ENCODE data around the gene TARBP1.

The TARBP1 gene

DNA sequence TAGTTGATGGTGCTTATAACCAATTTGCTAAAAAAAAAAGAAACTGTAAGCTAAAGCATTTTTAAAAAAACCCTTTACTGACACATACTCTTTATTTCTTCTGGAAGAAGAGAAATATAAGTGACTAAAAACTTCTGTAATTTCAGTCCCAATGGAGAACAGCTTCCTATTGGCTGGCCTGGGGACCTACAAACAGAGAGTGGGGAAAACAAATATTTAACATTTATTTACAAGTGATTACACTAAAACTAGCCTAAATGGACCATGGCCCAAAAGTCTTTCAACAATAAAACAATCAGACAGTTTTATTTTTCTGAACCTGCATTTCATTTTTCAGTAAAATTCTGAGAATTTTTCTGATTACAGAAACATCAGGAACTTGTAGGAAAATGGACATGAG lies 15.2 kb downstream of the TARBP1 start:
- in situ Hi-C loops (cut with MboI; ENCODE audit: low pct_unique_long_range_greater_than_20kb, low sequenced_read_pairs), result no loop called here
- DNase-seq, result no peak

DNA sequence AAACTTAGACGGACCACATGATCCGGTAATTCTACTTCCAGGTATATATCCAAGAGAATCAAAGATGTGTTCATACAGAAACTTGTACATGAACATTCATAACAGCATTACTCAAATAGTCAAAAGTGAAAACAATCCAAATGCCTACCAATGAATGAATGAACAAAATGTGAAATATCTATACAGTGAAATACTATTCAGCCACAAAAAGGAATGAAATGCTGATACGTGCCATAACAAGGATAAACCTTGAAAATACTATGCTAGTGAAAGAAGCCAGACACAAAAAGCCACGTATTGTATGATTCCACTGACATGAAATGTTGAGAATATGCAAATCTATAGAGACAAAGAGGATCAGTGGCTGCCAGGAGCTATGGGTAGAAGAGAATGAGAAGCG lies 18.3 kb downstream of the TARBP1 start:
- no peak for DNase-seq
- in situ Hi-C loops (cut with MboI; ENCODE audit: low pct_unique_long_range_greater_than_20kb, low sequenced_read_pairs), result no loop called here

GRCh38 chr1:234458352-234459017 lies 20.5 kb downstream of the TARBP1 start:
- no peak for DNase-seq
- in situ Hi-C loops (cut with MboI; ENCODE audit: low pct_unique_long_range_greater_than_20kb, low sequenced_read_pairs), result no loop called here

- in situ Hi-C loops (cut with MboI; ENCODE audit: low pct_unique_long_range_greater_than_20kb, low sequenced_read_pairs), result no loop called here
- DNase-seq, result no peak
Observed at GRCh38 chr1:234454926-234455325, 24.1 kb downstream of the TARBP1 start.

DNA sequence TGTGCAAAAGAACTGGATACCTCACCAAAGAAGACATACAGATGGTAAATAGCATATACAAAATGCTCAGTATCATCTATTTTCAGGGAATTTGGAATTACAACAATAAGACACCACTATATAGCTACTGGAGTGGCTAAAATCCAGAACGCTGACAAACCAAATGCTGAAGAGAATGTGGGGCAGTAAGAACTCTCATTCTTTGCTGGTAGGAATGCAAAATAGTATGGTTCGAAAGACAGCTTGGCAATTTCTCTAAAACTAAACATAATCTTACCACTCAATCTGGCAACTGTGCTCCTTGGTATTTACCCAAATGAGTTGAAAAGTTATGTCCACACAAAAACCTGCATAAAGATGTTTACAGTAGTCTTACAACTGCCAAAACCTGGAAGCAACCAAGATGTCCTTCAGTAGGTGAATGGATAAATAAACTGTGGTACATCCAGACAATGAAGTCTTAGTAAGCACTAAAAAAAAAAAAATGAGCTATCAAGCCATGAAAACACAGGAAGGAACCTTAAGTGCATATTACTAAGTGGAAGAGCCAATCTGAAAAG lies 26.5 kb downstream of the TARBP1 start:
- in situ Hi-C loops (cut with MboI; ENCODE audit: low pct_unique_long_range_greater_than_20kb, low sequenced_read_pairs), result no loop called here
- no peak for DNase-seq

- in situ Hi-C loops (cut with MboI; ENCODE audit: low pct_unique_long_range_greater_than_20kb, low sequenced_read_pairs), result no loop called here
- DNase-seq, result no peak
Observed at GRCh38 chr1:234440348-234440747, 38.6 kb downstream of the TARBP1 start.

DNA sequence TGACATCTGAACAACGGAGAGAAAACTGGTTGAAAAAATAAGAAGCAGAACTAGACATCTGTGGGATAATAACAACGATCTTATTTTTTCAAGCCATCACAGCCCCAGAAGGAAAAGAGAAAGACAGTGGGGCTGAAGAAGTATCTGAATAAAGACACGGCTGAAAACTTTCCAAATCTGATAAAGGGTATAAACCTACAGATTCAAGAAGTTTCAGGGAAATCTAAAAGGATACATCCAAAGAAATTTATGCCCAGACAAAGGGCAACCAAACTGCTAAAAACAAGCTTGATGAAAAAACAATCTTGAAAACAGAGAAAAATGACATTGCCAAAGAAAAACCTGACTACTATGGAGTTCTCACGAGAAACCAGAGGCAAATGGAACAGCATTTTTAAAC lies 40.4 kb downstream of the TARBP1 start:
- in situ Hi-C loops (cut with MboI; ENCODE audit: low pct_unique_long_range_greater_than_20kb, low sequenced_read_pairs), result no loop called here
- DNase-seq, result no peak

DNA sequence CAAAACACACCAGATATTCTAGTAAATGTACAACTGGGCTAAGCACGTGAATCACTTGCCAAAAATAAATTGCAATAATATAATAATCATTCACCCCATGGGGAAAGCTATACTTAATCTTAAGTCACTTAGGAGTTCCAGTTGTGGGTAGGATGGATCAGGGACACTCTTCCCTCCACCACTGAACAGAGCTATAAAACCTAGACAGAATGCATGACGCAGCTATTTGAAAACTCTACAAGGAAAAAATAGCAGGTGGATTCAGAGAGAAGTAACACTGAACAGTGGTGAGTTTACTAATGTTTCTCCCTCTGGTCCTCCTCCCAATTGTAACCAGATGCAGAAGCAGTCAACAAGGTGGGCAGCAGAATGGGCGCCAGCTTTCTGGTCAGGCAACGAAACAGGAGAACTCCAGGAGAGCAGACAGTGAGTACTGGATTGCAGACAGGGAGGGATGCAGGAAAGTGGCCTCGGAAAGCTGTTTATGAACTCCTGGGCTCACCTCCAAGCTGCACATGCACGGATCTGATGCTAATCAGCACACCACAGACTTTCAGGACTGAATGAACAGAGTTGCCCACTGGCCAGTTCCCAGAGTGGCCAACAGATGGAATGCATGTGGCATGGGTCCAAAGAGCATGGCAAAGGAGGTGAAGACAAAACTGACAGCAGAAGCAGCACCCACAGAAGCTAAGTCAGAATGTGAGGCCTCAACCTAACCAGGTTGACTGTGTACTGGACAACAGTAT lies 41.4 kb downstream of the TARBP1 start:
- in situ Hi-C loops (cut with MboI; ENCODE audit: low pct_unique_long_range_greater_than_20kb, low sequenced_read_pairs), result no loop called here
- no peak for DNase-seq

- in situ Hi-C loops (cut with MboI; ENCODE audit: low pct_unique_long_range_greater_than_20kb, low sequenced_read_pairs), result no loop called here
- DNase-seq, result no peak
Observed at GRCh38 chr1:234435620-234436019, 43.4 kb downstream of the TARBP1 start.

DNA sequence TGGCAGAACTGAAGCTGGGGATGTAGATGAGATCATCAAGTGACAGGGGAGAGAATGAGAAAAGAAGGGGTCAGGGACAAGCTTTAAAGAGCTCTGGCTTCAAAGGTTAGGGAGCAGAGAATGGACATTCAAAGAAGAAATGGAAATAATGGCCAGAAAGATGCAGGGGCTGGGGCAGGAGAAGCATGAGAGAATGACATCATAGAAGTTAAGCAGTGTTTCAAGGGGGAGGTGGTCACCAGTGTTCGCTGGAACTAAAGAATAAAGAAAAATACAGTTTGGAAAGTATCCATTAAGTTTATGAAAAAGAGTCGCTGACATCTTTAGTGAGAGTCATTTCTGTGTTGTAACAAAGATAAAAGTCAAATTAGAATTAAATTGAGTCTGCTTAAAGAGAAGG lies 44.3 kb downstream of the TARBP1 start:
- no peak for DNase-seq
- in situ Hi-C loops (cut with MboI; ENCODE audit: low pct_unique_long_range_greater_than_20kb, low sequenced_read_pairs), result no loop called here

GRCh38 chr1:234433563-234434285 lies 45.3 kb downstream of the TARBP1 start:
- peak; percentile 29 for DNase-seq
- in situ Hi-C loops (cut with MboI; ENCODE audit: low pct_unique_long_range_greater_than_20kb, low sequenced_read_pairs), result no loop called here

GRCh38 chr1:234431255-234431654 lies 47.7 kb downstream of the TARBP1 start:
- DNase-seq, result no peak
- in situ Hi-C loops (cut with MboI; ENCODE audit: low pct_unique_long_range_greater_than_20kb, low sequenced_read_pairs), result no loop called here

DNA sequence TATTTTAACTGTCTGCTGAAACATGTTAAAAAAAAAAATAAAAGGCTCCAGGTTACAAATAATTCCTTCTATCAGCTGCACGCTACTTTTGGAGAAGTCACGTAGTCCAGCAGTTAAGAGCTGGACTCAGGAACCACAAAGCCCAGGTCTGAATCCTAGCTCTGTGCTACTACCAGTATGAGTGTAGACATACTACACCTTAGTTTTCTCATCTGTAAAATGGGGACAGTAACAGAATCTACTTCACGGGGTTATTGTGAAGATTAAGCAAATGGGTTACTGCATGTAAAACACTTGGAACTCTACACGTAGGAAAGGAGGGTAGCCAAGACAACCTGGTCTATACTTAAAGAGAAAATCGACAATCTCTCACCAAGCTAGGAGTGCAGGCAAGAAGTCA lies 48.3 kb downstream of the TARBP1 start:
- in situ Hi-C loops (cut with MboI; ENCODE audit: low pct_unique_long_range_greater_than_20kb, low sequenced_read_pairs), result no loop called here
- DNase-seq, result no peak

DNA sequence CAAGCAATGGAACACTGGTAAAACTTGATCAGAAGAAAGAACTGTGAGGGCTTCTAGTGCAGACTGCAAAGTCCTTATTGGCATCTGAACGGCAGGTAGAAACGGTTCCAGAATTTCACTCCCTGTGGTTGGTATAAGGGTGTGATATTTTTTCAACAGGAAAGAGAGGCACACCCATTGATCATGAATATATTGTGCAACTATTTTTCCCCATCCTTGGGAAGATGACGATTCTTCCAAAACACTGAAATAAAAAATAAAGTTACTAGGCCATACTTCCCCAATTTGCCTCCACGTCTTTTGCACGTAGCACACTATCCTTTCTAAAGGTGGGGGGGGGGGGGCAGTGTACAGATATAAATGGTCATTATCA lies 49.6 kb downstream of the TARBP1 start:
- in situ Hi-C loops (cut with MboI; ENCODE audit: low pct_unique_long_range_greater_than_20kb, low sequenced_read_pairs), result no loop called here
- no peak for DNase-seq

- no peak for DNase-seq
- in situ Hi-C loops (cut with MboI; ENCODE audit: low pct_unique_long_range_greater_than_20kb, low sequenced_read_pairs), result no loop called here
Observed at GRCh38 chr1:234427950-234428646, 50.9 kb downstream of the TARBP1 start.

DNA sequence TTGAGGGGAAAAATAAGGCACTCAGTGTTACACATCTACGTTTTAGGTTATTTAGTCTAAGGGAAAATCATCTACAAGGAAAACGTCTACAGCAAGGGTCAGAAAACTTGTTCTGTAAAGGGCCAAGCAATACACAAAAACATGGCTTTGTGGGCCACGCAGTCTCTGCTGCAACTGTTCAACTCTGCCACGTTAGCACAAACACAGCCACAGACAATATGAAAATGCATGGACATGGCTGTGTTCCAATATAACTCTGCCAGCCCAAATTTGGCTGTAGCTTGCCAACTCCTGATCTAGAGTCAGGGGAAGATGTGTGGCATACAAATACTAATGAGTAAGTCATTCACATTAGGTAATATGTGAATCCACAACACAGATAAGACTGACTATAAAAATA lies 65.0 kb downstream of the TARBP1 start:
- in situ Hi-C loops (cut with MboI; ENCODE audit: low pct_unique_long_range_greater_than_20kb, low sequenced_read_pairs), result no loop called here
- DNase-seq, result no peak

DNA sequence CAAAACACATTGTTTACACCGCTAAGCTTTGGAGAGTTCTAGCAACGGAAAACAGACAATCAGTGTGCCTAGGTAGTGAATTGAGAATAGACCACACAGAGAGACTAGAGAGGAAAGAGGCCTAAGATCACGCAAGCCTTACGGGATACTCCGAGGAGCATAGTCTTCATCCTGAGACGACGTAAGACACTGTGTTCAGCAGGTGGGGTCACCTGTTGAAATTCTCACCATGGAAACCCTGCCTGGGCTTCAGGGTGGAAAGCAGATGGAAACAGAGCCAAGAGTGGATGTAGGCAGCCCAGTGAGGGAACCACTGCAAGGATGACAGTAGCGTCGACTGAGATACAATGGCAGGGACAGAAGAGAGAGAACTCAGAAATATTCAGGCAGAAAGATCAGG lies 65.5 kb downstream of the TARBP1 start:
- DNase-seq, result no peak
- in situ Hi-C loops (cut with MboI; ENCODE audit: low pct_unique_long_range_greater_than_20kb, low sequenced_read_pairs), result no loop called here

- DNase-seq, result no peak
- in situ Hi-C loops (cut with MboI; ENCODE audit: low pct_unique_long_range_greater_than_20kb, low sequenced_read_pairs), result no loop called here
Observed at GRCh38 chr1:234412830-234413229, 66.1 kb downstream of the TARBP1 start.

- no peak for DNase-seq
- in situ Hi-C loops (cut with MboI; ENCODE audit: low pct_unique_long_range_greater_than_20kb, low sequenced_read_pairs), result no loop called here
Observed at GRCh38 chr1:234409328-234409727, 69.7 kb downstream of the TARBP1 start.

DNA sequence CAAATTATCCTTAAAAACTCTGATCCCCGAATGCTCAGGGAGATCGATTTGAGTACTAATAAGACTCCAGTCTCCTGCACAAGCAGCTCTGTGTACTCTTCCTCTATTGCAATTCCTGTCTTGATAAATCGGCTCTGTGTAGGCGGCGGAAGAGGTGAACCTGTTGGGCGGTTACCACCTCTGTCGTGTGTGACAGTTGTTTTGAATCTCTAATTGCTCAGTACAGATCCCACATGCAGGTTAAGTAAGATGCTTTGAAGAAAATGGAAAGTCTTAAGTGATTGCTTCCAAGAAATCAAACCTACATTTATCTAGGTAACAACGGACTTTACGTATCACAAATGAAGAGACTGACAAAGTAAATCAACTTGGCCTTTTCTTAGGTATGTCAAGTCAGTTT lies 70.2 kb downstream of the TARBP1 start:
- in situ Hi-C loops (cut with MboI; ENCODE audit: low pct_unique_long_range_greater_than_20kb, low sequenced_read_pairs), result no loop called here
- DNase-seq, result no peak
